BLaER1 (cell line): Measurements from ENCODE around the gene ASB9.
"Not testable (repeated sequence)": the region's sequence is repeated elsewhere in the genome, so short reads cannot be mapped to it uniquely, and the experiment has no call there.

ENCODE experiments used
- H3K27ac ChIP-seq: shearing (Covaris generic); formaldehyde crosslinking; 2 replicates; pipeline ENCODE4 v1.8.1; 2022
- H3K27me3 ChIP-seq: shearing (Covaris generic); formaldehyde crosslinking; 2 replicates; pipeline ENCODE4 v1.8.1; 2022
- H3K36me3 ChIP-seq: shearing (Covaris generic); formaldehyde crosslinking; 2 replicates; pipeline ENCODE4 v1.8.1; 2022
- H3K4me1 ChIP-seq: shearing (Covaris generic); formaldehyde crosslinking; 2 replicates; pipeline ENCODE4 v1.8.1; 2022
- H3K4me2 ChIP-seq: shearing (Covaris generic); formaldehyde crosslinking; 2 replicates; pipeline ENCODE4 v1.8.1; 2022
- H3K4me3 ChIP-seq: shearing (Covaris generic); formaldehyde crosslinking; 2 replicates; pipeline ENCODE4 v1.8.1; 2022
- H3K9ac ChIP-seq: shearing (Covaris generic); formaldehyde crosslinking; 2 replicates; pipeline ENCODE4 v1.8.1; 2022
- H3K9me3 ChIP-seq: shearing (Covaris generic); formaldehyde crosslinking; 2 replicates; pipeline ENCODE4 v1.8.1; 2022
- H4K20me1 ChIP-seq: shearing (Covaris generic); formaldehyde crosslinking; 2 replicates; pipeline ENCODE4 v1.8.1; 2022
- Cebpa-rat ChIP-seq: shearing (Covaris generic); IDR thresholded peaks from 2 replicates; pipeline ENCODE4 v1.8.1; 2022

Gene ASB9

GRCh38 chrX:15200871-15201270 lies 69.0 kb downstream of the ASB9 start:
- TF ChIP-seq Cebpa-rat, result no peak
- H3K4me2 ChIP-seq, result no peak overlapping the region
- no peaks in the 10 kb centered on the region; the same call in 1 of the 2 replicates for H4K20me1 ChIP-seq
- no peaks in the 10 kb centered on the region for H3K9me3 ChIP-seq
- no peaks in the 10 kb centered on the region for H3K36me3 ChIP-seq
- H3K9ac ChIP-seq, result no peak overlapping the region
- H3K4me3 ChIP-seq, result no peak overlapping the region
- peaks cover 89% of the 10 kb centered on the region for H3K27me3 ChIP-seq
- H3K27ac ChIP-seq, result no peak overlapping the region
- H3K4me1 ChIP-seq, result no peaks in the 10 kb centered on the region

GRCh38 chrX:15198608-15199202 lies 71.2 kb downstream of the ASB9 start:
- not testable (repeated sequence) for H3K4me2 ChIP-seq

DNA sequence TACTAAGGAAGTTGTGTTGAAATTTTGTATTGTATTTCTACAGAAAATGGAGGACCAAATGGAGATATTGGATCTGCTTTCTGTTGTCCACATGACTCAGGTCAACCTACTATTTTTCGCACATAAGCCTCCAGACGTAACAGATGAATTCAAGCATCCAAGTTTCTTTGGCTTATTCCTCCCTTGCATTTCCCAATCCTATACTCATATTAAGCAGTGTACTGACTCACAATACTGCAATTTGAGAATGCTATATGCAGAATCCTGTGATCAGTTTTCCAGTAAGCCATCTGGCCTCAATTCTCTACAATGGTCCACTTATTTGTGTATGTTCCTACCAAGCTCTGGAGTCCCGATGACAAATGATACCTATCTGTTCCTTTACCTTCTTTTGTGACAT lies 75.7 kb downstream of the ASB9 start:
- Histone ChIP-seq H3K9me3 (no peaks in the 10 kb centered on the region), H3K4me1 (no peaks in the 10 kb centered on the region), H3K9ac (no peak overlapping the region), H3K36me3 (no peaks in the 10 kb centered on the region), H4K20me1 (no peaks in the 10 kb centered on the region; the same call in 1 of the 2 replicates), H3K27me3 (peaks cover 88% of the 10 kb centered on the region), H3K4me3 (no peak overlapping the region), H3K27ac (no peak overlapping the region), H3K4me2 (no peak overlapping the region)
- no peak for TF ChIP-seq Cebpa-rat

More at GRCh38 chrX:15198608-15199202, 71.2 kb downstream of the ASB9 start:
- not testable (repeated sequence) for H3K9me3 ChIP-seq, H3K27ac ChIP-seq, H3K4me1 ChIP-seq, H3K4me3 ChIP-seq, H3K9ac ChIP-seq, H3K36me3 ChIP-seq, H4K20me1 ChIP-seq
- peaks cover 88% of the 10 kb centered on the region for H3K27me3 ChIP-seq
